ENCODE measurements around the gene VCL.

VCL gene

DNA sequence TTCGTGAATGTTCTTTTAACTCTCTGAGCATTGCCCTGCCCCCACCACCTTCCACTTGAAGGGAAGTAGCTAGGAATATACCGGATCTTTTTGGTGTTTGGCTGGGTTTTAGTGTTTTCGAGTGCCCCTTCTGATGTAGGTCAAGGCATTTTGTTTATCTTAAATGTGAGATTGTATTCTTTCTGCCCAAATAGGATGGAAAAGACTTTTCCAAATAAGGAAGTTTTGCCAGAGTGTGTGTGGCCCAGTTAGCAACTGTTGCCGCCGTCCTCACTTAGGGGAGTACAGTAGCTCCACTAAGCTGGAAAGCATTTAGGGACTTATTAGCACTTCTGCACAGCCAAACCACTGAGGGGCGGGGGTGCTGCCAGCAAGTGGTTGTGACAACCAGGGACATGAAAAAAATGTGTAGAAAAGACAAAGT lies 29.8 kb upstream of the VCL start:
- Histone ChIP-seq H3K9ac (no peak overlapping the region), H3K4me1 (peaks cover 0 to 9% (median 4%) of the 10 kb centered on the region in 10 experiments; a peak in 4 of 20 replicates), H3K9me3 (replicated peaks in 1 of 11) (0 out of 22 replicates have a peak, but pooled peaks cover 0 to 15% (median 0%) of the 10 kb centered on the region in 11 experiments), H3K27me3 (no peaks in the 10 kb centered on the region), H3K27ac (no peak overlapping the region), H3K36me3 (no peaks in the 10 kb centered on the region), H3K4me2 (no peak overlapping the region), H3K4me3 (no peak overlapping the region), H4K20me1 (no peaks in the 10 kb centered on the region)
- no peak for TF ChIP-seq Cebpa-rat (IDR thresholded peaks at IDR 0.05)

DNA sequence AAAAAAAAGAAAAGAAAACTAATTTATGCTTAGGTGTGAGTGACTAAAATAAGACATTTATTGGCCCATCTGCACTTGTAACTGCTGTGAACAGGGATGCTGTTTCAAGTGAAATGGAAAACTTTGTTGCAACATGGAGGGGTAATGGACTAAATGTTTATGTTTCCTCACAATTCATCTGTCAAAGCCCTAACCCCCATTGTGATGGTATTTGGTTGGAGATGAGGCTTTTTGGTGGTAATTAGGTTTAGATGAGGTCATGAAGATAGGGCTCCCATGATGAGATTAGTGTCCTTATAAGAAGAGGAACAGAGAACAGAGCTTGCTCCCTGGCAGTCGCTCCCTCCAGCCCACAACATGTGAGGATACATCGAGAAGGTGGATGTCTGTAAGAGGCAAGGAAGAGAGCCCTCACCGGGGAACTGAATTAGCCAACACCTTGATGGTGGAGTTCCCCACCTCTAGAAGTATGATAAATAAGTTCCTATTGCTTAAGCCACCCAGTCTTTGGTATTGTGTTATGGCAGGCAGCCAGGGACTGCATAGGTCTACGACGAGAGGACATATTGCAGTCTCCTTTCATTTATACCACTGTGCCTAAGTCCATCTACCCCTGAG lies 28.6 kb upstream of the VCL start:
- no peaks in the 10 kb centered on the region for H4K20me1 ChIP-seq
- no peak for TF ChIP-seq Cebpa-rat (IDR thresholded peaks at IDR 0.05)
- no peak overlapping the region for H3K9ac ChIP-seq
- H3K36me3 ChIP-seq: no peaks in the 10 kb centered on the region
- H3K27ac ChIP-seq: no peak overlapping the region
- H3K4me2 ChIP-seq: no peak overlapping the region
- H3K9me3 ChIP-seq (replicated peaks in 1 of 11): 0 out of 22 replicates have a peak, but pooled peaks cover 0 to 5% (median 0%) of the 10 kb centered on the region in 11 experiments
- peaks cover 0 to 17% (median 8%) of the 10 kb centered on the region in 10 experiments; a peak in 15 of 20 replicates for H3K4me1 ChIP-seq
- no peak overlapping the region for H3K4me3 ChIP-seq
- H3K27me3 ChIP-seq: no peaks in the 10 kb centered on the region

DNA sequence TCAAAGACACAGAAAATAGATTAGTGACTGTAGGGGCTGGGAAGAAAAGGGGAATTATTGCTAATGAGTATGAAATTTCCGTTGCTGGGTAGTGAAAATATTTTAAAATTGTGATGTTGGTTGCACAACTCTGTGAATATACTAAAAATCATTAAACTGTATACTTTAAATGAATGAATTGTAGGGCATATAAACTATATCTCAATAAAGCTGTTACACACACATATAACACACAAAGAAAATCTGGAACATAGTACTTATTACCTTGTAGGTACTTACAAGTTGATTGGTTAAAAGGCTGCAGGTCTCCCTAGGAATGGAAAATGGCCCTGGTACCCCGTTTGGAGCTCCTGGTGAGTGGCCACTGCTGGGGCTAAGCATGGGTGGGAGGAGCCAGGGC lies 27.1 kb upstream of the VCL start:
- peaks cover 7 to 15% (median 10%) of the 10 kb centered on the region in 11 experiments; a peak in 21 of 22 replicates for H3K9me3 ChIP-seq (replicated peaks in 1 of 11)
- no peak for TF ChIP-seq Cebpa-rat (IDR thresholded peaks at IDR 0.05)

DNA sequence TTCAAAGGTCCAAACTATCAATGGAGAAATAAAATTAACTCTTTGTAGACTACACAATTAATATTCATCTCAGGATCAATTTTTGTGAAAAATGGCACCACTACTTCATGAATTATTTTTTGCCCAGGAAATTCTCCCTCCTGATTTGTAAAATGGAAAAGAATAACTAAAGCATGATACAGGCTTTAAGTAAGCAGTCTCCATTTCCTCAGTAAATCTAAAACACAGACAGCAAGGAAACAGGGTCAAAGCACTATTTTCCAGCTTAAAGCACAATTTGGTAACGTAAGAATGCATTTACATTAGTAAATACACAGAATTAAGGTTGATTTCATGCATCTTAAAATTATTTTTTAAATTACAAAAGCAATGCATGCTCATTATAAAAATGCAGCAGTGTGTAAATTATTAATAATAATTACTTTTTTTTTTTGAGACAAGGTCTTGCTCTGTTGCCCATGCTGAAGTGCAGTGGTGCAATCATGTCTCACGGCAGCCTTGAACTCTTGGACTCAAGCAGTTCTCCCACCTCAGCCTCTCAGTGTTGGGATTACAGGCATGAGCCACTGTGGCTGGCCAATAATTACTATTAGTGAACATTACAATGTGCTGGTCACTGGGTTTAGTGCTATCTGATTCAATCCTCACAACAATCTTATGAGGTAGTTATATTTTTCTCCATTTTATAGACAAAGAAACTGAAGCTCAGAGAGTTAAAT lies 26.1 kb upstream of the VCL start:
- Histone ChIP-seq H4K20me1 (no peaks in the 10 kb centered on the region), H3K9ac (no peak overlapping the region), H3K4me1 (peaks cover 0 to 25% (median 11%) of the 10 kb centered on the region in 10 experiments; a peak in 15 of 20 replicates), H3K36me3 (no peaks in the 10 kb centered on the region), H3K27me3 (no peaks in the 10 kb centered on the region), H3K4me2 (no peak overlapping the region), H3K4me3 (no peak overlapping the region), H3K9me3 (replicated peaks in 1 of 11) (peaks cover 7 to 24% (median 17%) of the 10 kb centered on the region in 11 experiments; a peak in 21 of 22 replicates), H3K27ac (no peak overlapping the region)
- no peak for TF ChIP-seq Cebpa-rat (IDR thresholded peaks at IDR 0.05)

More for the DNA sequence above, 27.1 kb upstream of the VCL start:
- Histone ChIP-seq H3K4me2 (no peak overlapping the region), H3K36me3 (no peaks in the 10 kb centered on the region), H3K4me3 (no peak overlapping the region), H3K4me1 (peaks cover 0 to 25% (median 13%) of the 10 kb centered on the region in 10 experiments; a peak in 15 of 20 replicates), H3K9ac (no peak overlapping the region), H3K27ac (no peak overlapping the region), H3K27me3 (no peaks in the 10 kb centered on the region), H4K20me1 (no peaks in the 10 kb centered on the region)

DNA sequence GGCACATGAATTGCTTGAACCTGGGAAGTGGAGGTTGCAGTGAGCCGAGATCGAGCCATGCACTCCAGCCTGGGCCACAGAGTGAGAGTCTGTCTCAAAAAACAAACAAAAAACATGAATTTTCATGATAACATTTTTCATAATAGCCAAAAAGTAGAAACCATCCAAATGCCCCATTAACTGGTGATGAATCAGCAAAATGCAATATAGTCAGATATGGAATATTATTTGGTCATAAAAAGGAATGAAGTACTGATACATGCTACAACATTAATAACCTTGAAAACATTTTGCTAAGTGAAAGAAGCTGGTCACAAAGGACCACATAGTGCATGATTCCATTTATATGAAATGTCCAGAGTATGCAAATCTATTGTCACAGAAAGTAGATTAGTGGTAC lies 24.5 kb upstream of the VCL start:
- Histone ChIP-seq H3K36me3 (no peaks in the 10 kb centered on the region), H3K4me1 (peaks cover 0 to 22% (median 11%) of the 10 kb centered on the region in 10 experiments; a peak in 15 of 20 replicates), H3K27ac (no peak overlapping the region), H3K9ac (no peak overlapping the region), H3K4me2 (peak overlapping the region in 2 of 11 experiments; percentile 22 to 44; a peak in 3 of 22 replicates), H3K4me3 (no peak overlapping the region), H3K9me3 (replicated peaks in 1 of 11) (peaks cover 7 to 24% (median 17%) of the 10 kb centered on the region in 11 experiments; a peak in 21 of 22 replicates), H4K20me1 (no peaks in the 10 kb centered on the region), H3K27me3 (no peaks in the 10 kb centered on the region)
- TF ChIP-seq Cebpa-rat (IDR thresholded peaks at IDR 0.05): no peak

DNA sequence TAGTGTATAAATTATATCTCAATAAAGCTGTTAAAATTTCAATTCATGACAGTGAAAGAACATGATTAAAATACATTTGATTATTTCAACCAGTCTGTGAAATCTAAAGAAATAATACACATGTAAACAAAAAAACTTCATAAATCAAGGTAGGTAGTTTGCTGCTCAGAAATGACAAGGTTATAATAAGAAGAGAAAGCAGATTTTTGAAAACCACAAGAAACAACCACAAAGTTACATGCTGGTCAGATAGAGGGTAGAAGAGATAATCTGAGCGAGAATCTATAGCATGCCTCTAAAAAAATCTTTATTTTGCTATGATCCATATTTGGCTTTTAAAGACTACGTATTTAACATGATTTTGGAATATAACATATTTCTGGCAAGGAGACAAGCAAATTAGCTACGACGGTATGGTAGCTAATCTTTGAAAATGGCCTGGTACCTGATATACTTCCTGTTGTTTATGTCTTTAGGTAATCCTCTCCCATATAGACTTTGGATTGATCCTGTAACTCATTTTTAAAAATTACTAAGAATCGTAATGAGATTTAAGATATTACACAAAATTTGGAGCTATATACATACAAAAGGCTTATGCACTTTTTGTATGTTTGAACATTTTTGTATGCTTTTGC lies 23.5 kb upstream of the VCL start:
- H3K27me3 ChIP-seq: no peaks in the 10 kb centered on the region
- H3K36me3 ChIP-seq: no peaks in the 10 kb centered on the region
- no peak overlapping the region for H3K4me3 ChIP-seq
- peak overlapping the region in 7 of 11 experiments; percentile 10 to 46 (median 22); a peak in 8 of 22 replicates for H3K4me2 ChIP-seq
- H3K4me1 ChIP-seq: peaks cover 8 to 28% (median 14%) of the 10 kb centered on the region in 10 experiments
- TF ChIP-seq Cebpa-rat (IDR thresholded peaks at IDR 0.05): no peak
- H3K27ac ChIP-seq: no peak overlapping the region
- H4K20me1 ChIP-seq: no peaks in the 10 kb centered on the region
- H3K9me3 ChIP-seq (replicated peaks in 1 of 11): peaks cover 7 to 24% (median 17%) of the 10 kb centered on the region in 11 experiments; a peak in 21 of 22 replicates
- no peak overlapping the region for H3K9ac ChIP-seq

DNA sequence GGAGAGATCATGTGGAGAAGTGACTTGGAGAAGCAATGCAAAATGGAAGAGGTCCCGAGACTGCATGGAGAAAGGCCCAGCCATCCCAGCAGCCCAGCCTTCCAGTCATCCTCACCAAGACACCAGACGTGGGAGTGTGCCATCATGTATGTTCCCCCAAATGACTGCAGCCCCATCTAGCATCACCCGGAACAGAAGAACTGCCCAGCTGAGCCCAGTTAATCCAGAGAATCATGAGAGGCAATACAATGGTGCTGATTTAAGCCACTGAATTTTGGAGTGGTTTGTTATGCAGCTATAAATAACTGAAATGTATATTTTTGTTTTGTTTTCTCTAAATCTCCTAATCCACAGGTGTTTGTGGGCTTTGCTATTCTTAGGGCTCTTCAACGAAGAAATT lies 22.5 kb upstream of the VCL start:
- no peak overlapping the region for H3K9ac ChIP-seq
- no peak for TF ChIP-seq Cebpa-rat (IDR thresholded peaks at IDR 0.05)

DNA sequence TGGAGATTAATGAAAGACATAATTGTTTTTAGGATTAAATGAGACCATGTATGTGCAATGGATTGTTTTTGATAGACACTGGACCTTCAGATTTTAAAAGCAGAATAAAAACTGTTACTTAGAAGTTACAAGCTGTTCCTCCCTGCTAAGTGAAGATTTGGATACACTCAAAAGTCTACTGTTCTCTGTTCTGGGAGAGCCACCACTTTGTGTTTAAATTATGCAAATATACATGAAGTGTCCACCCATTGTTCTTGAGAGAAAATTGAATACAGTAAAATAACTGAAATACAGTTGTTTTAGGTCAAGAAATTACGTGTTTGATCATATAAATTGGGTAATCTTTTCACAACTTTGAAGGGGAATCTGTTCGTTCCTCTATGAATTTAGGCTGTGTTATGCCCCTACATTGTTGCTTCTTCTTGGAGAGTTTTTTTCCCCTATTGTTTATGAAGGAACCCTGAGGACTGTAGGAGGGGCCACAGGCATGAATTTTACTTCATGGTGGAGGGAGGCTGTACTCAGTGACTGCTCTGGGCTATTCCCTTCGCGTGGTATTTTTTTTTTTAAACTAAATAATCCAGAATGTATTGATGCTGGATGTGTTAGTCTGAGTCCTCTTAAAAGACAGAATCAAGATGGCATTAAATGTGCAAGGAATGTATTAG lies 18.6 kb upstream of the VCL start:
- Histone ChIP-seq H3K9me3 (replicated peaks in 1 of 11) (peaks cover 7 to 21% (median 17%) of the 10 kb centered on the region in 11 experiments; a peak in 21 of 22 replicates), H3K27ac (peak overlapping the region in 4 of 11 experiments; percentile 34 to 50 (median 42); a peak in 7 of 22 replicates), H3K4me1 (peaks cover 27 to 41% (median 31%) of the 10 kb centered on the region in 10 experiments), H3K27me3 (no peaks in the 10 kb centered on the region), H3K4me2 (peak overlapping the region; percentile 22 to 78 (median 52); a peak in 21 of 22 replicates), H4K20me1 (no peaks in the 10 kb centered on the region), H3K4me3 (no peak overlapping the region), H3K36me3 (no peaks in the 10 kb centered on the region), H3K9ac (0 out of 22 replicates have a peak overlapping the region, but pooled peaks of 1 of the 11 experiments have one; percentile 4)
- TF ChIP-seq Cebpa-rat (IDR thresholded peaks at IDR 0.05): no peak

More for the DNA sequence above, 22.5 kb upstream of the VCL start:
- Histone ChIP-seq H3K4me2 (peak overlapping the region in 1 of 11 experiments; percentile 12; a peak in 1 of 22 replicates), H3K4me3 (no peak overlapping the region), H3K9me3 (replicated peaks in 1 of 11) (peaks cover 7 to 24% (median 17%) of the 10 kb centered on the region in 11 experiments; a peak in 21 of 22 replicates), H3K36me3 (no peaks in the 10 kb centered on the region), H4K20me1 (no peaks in the 10 kb centered on the region), H3K4me1 (peaks cover 17 to 35% (median 23%) of the 10 kb centered on the region in 10 experiments), H3K27me3 (no peaks in the 10 kb centered on the region), H3K27ac (no peak overlapping the region)

Measured in BLaER1 treated with 17β-estradiol and CSF1 and Interleukin-3, amounts not matched to agents 10 nM and 100 nM (cell line).